ENCODE data around the gene SRD5A3.
A peak's percentile ranks its signal among the peaks of the same experiment; 100 is the strongest.

The SRD5A3 gene

GRCh38 chr4:55345980-55346850 is at the start of gene SRD5A3:
Gene SRD5A3 (plus strand): TSS chr4:55346242. CDS start chr4:55346337, 95 bp downstream.
- peak; percentile 92 for DNase-seq (ENCODE audit: low spot score)

DNA sequence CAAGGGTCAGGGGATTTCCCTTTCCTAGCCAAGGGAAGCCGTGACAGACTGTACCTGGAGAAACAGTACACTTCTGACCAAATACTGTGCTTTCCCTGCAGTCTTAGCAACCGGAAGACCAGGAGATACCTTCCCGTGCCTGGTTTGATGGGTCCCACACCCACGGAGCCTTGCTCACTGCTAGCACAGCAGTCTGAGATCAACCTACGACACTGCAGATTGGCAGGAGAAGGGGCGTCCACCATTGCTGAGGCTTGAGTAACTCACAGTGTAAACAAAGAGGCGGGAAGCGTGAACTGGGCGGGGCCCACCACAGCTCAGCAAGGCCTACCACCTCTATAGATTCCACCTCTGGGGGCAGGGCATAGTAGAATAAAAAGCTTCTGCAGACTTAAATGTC is 48.7 kb upstream of the SRD5A3 start:
- no peak for DNase-seq (ENCODE audit: low spot score)

DNA sequence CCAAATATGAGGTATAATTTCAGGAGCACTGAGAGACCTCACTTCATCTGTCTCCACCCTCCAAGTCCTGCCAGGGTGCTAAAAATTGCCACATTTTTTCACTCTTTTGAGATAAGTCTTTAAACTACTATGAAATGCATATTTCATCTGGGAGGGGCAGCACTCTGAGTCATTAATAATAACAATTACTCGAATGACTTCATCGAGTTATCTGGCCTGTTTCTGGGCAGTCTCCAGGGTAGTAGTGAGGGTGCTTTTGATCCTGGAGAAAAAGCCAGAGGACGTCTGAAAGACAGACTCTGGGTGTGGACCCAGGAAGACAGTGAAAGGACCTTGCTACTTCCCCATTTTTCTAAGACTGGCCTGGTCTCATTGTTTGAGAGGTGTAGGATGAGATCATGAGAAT is 42.3 kb upstream of the SRD5A3 start:
- no peak for DNase-seq (ENCODE audit: low spot score)

DNA sequence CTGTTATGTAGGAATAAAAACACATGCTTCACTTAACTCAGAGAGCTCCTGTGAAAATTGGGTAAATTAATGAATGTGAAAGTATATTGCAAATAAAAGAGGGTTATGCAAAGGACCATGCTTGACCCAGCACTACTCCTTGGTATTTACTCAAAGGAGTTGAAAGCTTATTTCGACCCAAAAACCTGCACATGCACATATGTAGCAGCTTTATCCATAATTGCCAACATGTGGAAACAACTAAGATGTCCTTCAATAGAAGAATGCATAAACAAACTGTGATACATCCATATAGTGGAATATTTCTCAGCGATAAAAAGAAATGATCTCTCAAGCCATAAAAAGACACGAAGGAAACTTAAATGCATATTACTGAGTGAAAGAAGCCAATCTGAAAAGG is 41.7 kb upstream of the SRD5A3 start:
- no peak for DNase-seq (ENCODE audit: low spot score)

- no peak for DNase-seq (ENCODE audit: low spot score)
Observed at GRCh38 chr4:55308071-55308470, 38.0 kb upstream of the SRD5A3 start.

DNA sequence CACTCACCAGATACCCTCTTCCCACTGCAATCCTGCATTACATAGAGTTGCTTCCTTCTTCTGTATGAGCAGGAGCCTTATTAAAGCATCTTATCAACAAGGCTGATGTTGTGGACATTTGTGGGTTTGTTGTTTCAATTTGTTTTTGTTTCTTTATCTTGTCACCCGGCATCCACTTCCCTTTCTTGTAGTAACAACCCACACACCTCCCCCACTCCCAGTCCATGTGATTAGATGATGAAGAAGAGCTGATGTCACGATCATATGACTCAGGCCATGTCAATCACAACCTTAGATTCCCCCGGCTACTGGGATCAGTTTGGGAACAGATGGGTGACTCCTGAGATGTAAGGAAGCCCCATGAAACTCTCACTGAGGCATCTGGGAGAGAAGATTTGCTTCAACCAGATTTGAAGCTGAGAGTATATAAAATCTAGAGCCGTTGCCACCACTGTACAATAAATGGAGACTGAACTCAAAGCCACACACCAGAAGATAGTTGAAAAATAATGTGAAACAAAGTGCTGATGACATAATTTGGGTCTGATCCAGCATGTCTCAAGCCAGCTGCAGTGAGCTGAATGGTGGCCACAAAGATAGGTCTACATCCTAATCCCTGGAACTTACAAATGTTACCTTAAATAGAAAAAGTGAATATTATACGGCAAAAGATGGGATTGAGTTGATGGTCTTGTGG is 34.1 kb upstream of the SRD5A3 start:
- DNase-seq (ENCODE audit: low spot score) = peak; percentile 67

GRCh38 chr4:55312489-55313101 is 33.4 kb upstream of the SRD5A3 start:
- DNase-seq (ENCODE audit: low spot score) = peak; percentile 54

- peak; percentile 24 for DNase-seq (ENCODE audit: low spot score)
Observed at GRCh38 chr4:55314141-55314820, 31.8 kb upstream of the SRD5A3 start.

DNA sequence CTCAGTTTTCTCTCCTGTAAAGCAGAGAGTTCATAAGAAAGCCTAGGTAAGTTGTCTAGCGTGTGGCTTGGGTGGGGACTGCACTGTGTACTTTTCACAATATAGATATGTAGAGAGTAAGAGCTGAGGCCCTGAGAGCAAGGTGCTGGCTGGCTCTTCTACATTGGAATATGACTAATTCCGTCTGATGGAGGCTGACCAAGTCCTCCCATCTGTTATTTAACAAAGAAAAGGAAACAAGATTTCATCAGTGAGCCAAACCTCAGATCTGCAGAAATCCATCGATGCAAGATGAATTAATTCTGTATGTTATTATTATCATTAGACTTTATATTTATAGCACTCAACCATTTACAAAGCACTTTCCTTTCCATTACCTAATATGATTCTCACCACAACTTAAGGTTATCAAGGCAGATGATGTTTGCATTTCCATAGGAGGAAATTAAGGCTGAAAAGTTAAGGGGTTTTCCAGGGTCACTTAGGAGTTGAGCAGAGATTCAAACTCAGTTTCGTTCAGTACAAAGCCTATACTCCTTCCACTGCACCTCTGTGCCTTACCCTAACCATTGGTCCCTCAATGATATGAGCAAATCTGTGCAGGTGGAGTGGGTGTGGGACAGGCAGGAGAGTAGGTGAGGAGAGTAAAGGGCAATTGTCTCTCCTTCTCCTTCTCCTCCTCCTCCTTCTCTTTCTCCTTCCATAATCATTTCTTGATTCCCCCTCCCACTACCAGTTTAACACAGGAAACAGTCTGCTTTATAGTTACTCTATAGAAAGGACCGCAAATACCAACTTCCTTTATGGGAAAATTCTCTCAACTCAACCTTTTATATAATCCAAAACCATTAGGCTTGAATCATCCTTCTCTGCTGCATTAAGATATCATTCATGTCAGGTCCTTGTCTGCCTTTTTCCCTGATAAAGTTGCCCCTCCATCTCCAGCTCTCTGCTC is 27.6 kb upstream of the SRD5A3 start:
- peak; percentile 8 for DNase-seq (ENCODE audit: low spot score)

- peak; percentile 86 for DNase-seq (ENCODE audit: low spot score)
Observed at GRCh38 chr4:55321707-55322264, 24.3 kb upstream of the SRD5A3 start.

DNA sequence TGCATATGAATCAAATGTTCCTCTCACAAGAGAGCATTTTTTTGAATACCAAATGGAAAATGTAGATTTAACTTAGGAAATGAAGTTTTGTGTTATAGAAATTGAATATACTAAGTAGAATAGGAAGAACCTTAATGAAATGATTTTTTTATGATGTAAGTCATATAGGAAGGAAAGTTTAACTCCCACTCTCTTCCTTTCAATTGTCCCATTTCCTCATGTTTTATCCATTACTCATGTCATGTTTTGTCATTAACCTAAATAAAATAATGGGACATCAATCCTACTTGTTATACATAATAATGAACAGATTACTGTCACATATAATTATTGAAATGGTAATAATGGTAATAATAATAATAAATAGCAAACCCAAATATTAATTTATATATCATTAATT is 22.7 kb upstream of the SRD5A3 start:
- no peak for DNase-seq (ENCODE audit: low spot score)

DNA sequence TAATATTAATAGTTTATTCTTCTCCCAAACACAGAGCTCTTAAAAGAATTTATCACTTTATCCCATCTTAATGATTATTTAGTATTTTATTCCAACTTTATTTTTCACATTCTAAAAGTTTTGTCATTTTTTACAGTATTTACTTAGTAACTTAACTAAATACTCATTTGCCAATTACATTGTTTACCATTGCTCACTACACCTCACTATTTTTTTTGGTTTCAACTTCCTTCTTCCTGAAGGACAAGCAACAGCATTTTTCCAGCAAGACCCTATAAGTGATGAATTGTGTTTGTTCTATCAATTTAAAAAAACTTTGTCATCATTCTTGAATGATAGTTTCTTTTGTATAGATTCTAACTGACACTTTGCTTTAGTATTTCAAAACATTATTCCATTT is 19.4 kb upstream of the SRD5A3 start:
- no peak for DNase-seq (ENCODE audit: low spot score)

- DNase-seq (ENCODE audit: low spot score) = no peak
Observed at GRCh38 chr4:55329012-55329411, 17.0 kb upstream of the SRD5A3 start.

- DNase-seq (ENCODE audit: low spot score) = no peak
Observed at GRCh38 chr4:55330241-55330640, 15.8 kb upstream of the SRD5A3 start.

GRCh38 chr4:55336138-55337034 is 9.7 kb upstream of the SRD5A3 start:
- DNase-seq (ENCODE audit: low spot score) = no peak

DNA sequence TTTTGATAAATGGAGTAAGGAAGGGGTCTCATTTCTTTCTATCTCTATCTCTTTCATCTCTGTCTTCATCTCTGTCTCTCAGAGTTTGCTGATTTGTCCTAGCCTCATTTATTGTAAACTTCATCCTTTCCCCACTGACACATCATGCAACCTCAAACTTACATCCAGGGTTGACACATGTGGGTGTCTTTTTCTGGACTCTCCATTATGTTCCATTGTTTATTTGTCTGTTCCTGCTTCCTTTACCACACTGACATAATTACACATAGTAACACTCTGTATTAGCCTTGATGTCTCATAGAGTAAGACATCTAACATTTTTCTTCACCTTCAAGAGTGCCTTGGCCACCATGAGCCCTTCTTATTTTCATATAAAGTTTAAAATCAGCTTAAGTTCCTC is 8.1 kb upstream of the SRD5A3 start:
- DNase-seq (ENCODE audit: low spot score) = no peak

GRCh38 chr4:55338486-55338885 is 7.6 kb upstream of the SRD5A3 start:
- DNase-seq (ENCODE audit: low spot score) = no peak

DNA sequence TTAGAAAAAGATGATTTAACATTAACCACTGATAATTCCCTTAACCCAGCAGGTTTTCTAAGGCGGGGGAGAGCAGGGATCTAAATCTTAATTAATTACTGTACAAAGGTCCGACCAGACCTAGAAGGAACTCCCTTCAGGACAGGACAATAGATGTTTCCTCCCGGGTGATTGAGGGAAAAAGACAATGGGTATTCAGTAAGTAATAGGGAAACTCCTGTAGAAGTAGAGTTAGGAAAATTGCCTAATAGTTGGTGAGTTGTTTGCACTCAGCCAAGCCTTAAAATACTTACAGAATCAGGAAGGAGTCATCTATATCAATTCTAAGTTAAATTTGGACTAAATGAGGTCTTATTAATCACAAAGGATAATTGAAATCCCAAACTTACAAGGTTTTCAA is 5.8 kb upstream of the SRD5A3 start:
- no peak for DNase-seq (ENCODE audit: low spot score)

- no peak for DNase-seq (ENCODE audit: low spot score)
Observed at GRCh38 chr4:55343887-55344286, 2.2 kb upstream of the SRD5A3 start.

DNA sequence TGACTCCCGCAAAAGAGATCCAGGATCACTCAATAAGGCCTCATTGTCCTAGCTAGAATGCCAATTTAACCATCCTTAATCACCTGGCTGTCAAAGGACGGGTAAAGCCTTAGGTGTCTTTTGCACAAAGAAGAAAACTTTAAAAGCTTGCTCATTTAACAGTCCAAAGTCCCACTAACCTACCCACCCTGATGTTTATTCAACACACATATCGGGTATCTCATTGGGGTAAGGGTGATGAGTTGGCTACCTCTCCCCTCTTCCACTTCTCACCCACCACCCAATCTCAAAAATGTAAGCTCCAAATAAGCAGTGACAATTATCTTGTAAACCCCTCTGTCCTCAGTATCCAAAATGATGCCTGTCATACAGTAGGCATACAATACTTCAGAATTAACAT is 988 bp upstream of the SRD5A3 start:
- DNase-seq (ENCODE audit: low spot score) = no peak
